ENCODE measurements around the gene SCAMP2.

DNA sequence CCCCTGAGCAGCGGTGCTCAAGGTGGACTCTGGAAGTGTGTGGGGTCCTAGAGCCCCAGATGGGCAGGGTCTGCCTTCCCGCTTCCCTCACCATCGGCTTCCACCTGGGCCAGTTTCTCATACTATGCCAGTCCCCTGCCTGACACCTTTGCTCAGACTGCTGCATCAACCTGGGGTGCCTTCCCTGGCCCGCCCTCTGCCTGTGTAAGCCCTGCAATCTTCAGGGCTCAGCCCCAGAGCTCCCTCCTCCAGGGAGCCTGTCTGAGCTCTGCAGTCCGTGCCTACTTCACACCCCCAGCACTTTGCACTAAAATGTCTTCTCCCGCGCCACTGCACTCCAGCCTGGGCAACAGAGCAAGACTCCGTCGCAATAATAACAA lies 78.2 kb downstream of the SCAMP2 start:
- no peak for TF ChIP-seq FOXK2 (IDR thresholded peaks at IDR 0.05)
- TF ChIP-seq FOXA1 (IDR thresholded peaks at IDR 0.05): no peak
- TF ChIP-seq TARDBP (IDR thresholded peaks at IDR 0.05): no peak
- TF ChIP-seq SP1 (IDR thresholded peaks at IDR 0.05): no peak
- no peak for TF ChIP-seq HDGF (IDR thresholded peaks at IDR 0.05; ENCODE audit: borderline replicate concordance)
- TF ChIP-seq ZNF384 (IDR thresholded peaks at IDR 0.05): no peak
- TF ChIP-seq ARNT (IDR thresholded peaks at IDR 0.05): no peak
- no peak for TF ChIP-seq CTBP1 (IDR thresholded peaks at IDR 0.05; ENCODE audit: borderline replicate concordance)
- TF ChIP-seq BHLHE40 (IDR thresholded peaks at IDR 0.05; ENCODE audit: borderline replicate concordance): no peak
- TF ChIP-seq FOXM1 (IDR thresholded peaks at IDR 0.05; ENCODE audit: borderline replicate concordance): no peak
- no peak for TF ChIP-seq ELF4 (IDR thresholded peaks at IDR 0.05)

Measured in HEK293T (cell line).